GM19099 (cell line): ENCODE measurements around the gene POLR2B.
A peak's percentile ranks its signal among the peaks of the same experiment; 100 is the strongest.

Source experiments
- POLR2A ChIP-seq: IDR thresholded peaks from 3 replicates; pipeline ENCODE4 v1.6.1; 2011; ENCODE audit warnings: low read depth; ENCODE audit not compliant: insufficient read length; ENCODE audit errors: extremely low read depth

The POLR2B gene

DNA sequence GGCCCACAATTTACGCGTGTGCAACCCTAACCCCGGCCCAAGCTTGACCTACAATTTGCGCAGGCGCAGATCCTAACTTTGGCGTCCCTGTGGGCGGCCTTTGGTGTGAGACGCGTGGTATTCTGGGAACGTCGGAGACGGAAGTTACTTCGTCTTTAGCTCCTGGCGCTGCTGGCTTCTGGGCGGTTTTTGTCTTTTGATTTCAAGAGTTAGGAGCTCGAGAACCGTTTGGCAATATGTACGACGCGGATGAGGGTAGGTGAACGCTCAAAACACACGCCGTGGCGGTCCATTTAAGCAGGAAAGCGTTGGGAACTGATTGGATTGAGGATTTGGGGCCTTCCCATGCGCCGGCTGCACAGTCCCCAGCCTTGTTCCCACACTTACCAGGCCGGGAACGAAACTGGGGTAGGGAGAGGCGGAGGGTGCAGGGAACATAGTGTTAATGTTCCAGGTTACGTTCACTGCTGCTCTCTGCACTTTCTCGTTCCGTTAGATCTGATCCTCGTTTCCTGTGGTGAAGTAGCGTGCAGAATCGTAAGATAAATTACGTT is at the start of gene POLR2B:
TSS of gene POLR2B (plus strand) at position 147 of the 554 bp plus-strand sequence. CDS start at position 237, 90 bp downstream.
- TF ChIP-seq POLR2A, result peak; percentile 75

DNA sequence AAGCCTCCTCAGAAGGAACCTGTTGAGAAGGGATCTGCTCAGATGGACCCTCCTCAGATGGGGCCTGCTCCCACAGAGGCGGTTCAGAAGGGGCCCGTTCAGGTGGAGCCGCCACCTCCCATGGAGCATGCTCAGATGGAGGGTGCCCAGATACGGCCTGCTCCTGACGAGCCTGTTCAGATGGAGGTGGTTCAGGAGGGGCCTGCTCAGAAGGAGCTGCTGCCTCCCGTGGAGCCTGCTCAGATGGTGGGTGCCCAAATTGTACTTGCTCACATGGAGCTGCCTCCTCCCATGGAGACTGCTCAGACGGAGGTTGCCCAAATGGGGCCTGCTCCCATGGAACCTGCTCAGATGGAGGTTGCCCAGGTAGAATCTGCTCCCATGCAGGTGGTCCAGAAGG is 48.1 kb upstream of the POLR2B start:
- TF ChIP-seq POLR2A, result no peak

- TF ChIP-seq POLR2A, result no peak
Measured at GRCh38 chr4:56931924-56932323, 46.8 kb upstream of the POLR2B start.

GRCh38 chr4:56937262-56937661 is 41.4 kb upstream of the POLR2B start:
- no peak for TF ChIP-seq POLR2A

GRCh38 chr4:56940403-56940802 is 38.3 kb upstream of the POLR2B start:
- no peak for TF ChIP-seq POLR2A

DNA sequence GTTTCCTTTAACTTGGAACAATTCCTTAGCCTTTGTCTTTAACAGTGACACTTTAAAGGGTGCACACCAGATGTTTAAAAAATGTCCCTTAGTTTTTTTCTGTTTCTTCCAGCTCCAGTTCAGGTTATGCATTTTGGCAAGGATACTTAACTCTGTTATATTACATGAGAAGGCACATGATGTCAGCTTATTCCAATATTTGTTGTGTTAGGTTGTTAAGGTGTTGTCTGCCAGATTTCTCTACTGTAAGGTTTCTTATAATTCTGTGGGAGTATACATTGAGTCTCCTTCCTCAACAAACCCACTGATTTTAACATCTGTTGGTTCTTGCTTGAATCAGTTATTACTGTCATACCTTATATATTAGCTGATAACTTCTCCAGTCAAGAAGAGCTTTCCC is 37.7 kb upstream of the POLR2B start:
- TF ChIP-seq POLR2A, result no peak

- no peak for TF ChIP-seq POLR2A
Measured at GRCh38 chr4:56941403-56941802, 37.3 kb upstream of the POLR2B start.

DNA sequence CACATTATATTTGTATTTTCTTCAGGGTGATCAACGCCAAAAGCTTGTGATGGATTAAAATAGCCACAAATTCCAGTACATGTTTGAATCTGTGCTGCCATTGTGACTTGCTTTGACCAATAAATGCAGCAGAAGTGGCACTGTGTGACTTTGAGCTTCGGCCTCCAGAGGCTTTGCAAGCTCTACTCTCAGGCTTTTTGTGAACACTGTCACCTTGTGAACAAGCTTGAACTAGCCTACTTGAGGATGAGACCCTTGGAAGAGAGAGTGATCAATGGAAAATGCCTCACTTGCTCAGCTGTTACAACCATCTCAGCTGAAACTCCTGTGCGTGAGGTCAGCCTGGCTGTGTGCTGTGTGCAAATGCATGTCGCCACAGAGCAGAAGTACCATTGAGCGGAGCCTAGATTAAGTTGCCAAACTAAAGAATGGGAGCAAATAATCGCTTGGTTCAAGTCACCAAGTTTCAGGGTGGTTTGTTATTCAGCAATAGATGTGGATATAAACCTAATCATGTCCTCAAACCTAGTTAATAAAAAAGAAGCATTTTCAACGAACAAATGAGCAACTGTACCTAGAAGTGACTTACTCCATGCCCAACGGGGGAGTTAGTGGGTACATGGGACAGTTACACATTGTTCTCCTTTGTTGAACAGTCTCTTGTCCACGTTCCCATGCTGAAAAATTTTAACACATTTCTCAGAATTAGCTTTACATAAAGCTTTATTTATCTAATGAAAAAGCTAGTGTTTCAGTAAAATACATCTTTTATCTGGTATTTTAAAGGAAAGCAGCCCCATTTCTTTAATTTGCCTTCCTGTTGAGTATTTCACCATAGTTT is 24.8 kb upstream of the POLR2B start:
- TF ChIP-seq POLR2A, result no peak

- no peak for TF ChIP-seq POLR2A
Measured at GRCh38 chr4:56958111-56958517, 20.6 kb upstream of the POLR2B start.

DNA sequence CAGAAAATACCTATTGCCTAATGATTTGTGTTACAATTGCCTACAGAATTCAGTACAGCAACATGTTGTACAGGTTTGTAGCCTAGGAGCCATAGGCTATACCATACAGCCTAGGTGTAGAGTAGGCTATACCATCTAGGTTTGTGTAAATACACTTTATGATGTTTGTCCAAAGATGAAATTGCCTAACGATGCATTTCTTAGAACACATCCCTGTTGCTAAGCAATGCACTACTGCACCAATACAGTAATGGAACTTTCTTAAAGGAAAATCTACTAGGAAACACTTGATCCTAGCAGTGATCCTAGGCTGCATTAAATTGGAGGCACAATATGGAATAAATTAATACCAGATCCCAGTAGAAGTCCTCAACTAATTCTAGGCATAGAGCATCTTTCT is 19.6 kb upstream of the POLR2B start:
- TF ChIP-seq POLR2A, result no peak

GRCh38 chr4:56961107-56961500 is 17.6 kb upstream of the POLR2B start:
- TF ChIP-seq POLR2A, result no peak

DNA sequence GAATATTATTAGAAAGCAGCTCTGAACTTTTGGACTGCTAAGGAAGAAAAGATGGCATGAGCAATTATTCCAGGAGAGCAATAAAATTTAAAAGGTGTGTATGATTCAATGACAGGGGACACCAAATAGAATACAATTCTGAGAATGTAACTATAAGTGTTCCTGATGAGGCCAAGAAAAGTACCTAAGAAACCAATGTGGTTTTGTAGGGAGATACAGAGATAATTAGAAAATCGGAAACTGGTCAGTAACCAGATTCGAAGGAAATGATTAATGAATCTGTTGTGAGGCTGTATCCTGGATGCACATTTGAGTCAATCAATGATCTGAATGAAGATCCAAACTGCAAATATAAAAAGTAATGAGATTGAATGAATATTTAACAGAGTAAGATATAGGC is 7.3 kb upstream of the POLR2B start:
- TF ChIP-seq POLR2A, result no peak

GRCh38 chr4:56972389-56972788 is 6.3 kb upstream of the POLR2B start:
- TF ChIP-seq POLR2A, result no peak

DNA sequence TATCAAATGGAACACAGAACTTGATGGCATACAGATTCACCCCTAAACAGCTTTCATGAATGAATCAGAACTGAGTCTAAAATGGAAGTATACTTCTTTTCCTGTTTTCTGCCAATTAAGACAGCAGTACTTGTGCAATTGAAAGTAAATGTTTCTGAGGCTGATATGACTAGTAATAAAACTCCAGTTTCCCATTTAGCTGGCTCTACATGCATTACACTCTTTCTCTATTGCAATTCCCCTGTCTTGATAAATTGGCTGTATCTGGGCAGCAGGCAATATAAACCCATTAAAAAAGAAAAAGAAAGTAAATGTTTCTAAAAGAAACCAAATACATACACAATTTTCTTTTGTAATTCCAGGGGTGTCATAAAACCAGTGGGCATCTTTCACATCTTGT is 5.9 kb upstream of the POLR2B start:
- TF ChIP-seq POLR2A, result no peak

DNA sequence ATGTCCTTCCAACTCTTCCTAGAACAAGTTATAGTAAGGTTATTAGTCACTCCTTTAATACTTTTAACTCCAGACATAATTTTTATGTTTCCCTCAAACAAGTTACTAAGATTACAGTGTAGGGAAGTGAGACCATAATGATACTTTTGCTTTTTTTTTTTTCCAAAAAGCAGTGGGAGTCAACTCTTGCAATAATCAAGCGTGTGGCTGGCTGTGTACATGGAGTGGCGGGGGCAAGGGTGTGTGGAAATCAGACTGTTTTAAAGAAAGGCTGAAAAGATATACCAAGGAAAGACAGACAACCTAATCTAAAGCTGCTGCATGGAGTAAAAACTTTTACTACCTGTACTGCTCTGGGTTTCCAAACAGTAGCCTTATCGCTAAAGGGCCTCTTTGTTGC is 5.4 kb upstream of the POLR2B start:
- TF ChIP-seq POLR2A, result no peak

GRCh38 chr4:56976283-56976836 is 2.3 kb upstream of the POLR2B start:
- TF ChIP-seq POLR2A, result no peak
